A549 (cell line): ENCODE data around the gene PDCL2. TPM values are rescaled to one million over a fixed set of nuclear protein-coding genes. Genes with fewer than 3 reads are reported as not detected.

Source experiments
- ATAC-seq, 2 experiments: fragments of 200-7000 bp in 1 of 2; fragments of >200 bp in 1 of 2; cut with Nextera tagmentation in 1 of 2; cut with Tn5 transposase in 1 of 2; 3 replicates each; pipeline versions ENCODE4 v1.8.0 to v1.9.1; 2018 to 2020; ENCODE audit warnings: mild to moderate bottlenecking in 1 of 2, moderate library complexity in 1 of 2
- CTCF ChIA-PET: fragments of 300-600 bp; sonication (Branson Sonifier 250); formaldehyde crosslinking; extraction: SDS; loops from one replicate; lab custom pipeline; 2021; ENCODE audit warnings: antibody characterized with exemption, inconsistent platforms; lab: Yijun Ruan, JAX
- POLR2A ChIA-PET: fragments of 350-600 bp; formaldehyde crosslinking; extraction: SDS; loops from one replicate; lab custom pipeline; 2021; ENCODE audit warnings: antibody characterized with exemption, inconsistent platforms; lab: Yijun Ruan, JAX
- DNase-seq, 2 experiments: peaks; one replicate each; pipeline versions ENCODE4 v3.0.0 to v3.0.0-alpha.2; 2011 to 2016; ENCODE audit warnings: low read depth in 1 of 2, low spot score in 1 of 2
- FAIRE-seq: peaks from 2 replicates; lab custom pipeline; 2011; peaks lifted over from hg19 to GRCh38; lab: Jason Lieb, UNC
- H3K27ac ChIP-seq, 2 experiments: fragments of >200 bp; sonication (Bioruptor Twin); formaldehyde crosslinking; 3 replicates each; pipeline ENCODE4 v1.5.1; 2016 to 2017
- H3K4me1 ChIP-seq: fragments of >200 bp; sonication (Bioruptor Twin); formaldehyde crosslinking; 3 replicates; pipeline ENCODE4 v1.6.1; 2016
- H3K4me2 ChIP-seq: fragments of >200 bp; sonication (Bioruptor Twin); formaldehyde crosslinking; 3 replicates; pipeline ENCODE4 v1.6.1; 2016
- H3K4me3 ChIP-seq: fragments of >200 bp; sonication (Bioruptor Twin); formaldehyde crosslinking; 3 replicates; pipeline ENCODE4 v1.5.1; 2016
- H3K9me3 ChIP-seq: fragments of >200 bp; sonication (Bioruptor Twin); formaldehyde crosslinking; 3 replicates; pipeline ENCODE4 v1.6.1; 2016
- BCL3 ChIP-seq: fragments of >200 bp; sonication (Bioruptor Twin); formaldehyde crosslinking; IDR thresholded peaks from 3 replicates; pipeline ENCODE4 v1.6.1; 2016
- CBX2 ChIP-seq: fragments of 200-600 bp; sonication (generic); IDR thresholded peaks from 2 replicates; pipeline ENCODE4 v1.6.1; 2016; ENCODE audit warnings: low read depth, mild to moderate bottlenecking, borderline replicate concordance
- CEBPB ChIP-seq, 2 experiments: fragments of >200 bp in 1 of 2; sonication (Bioruptor Twin) in 1 of 2; formaldehyde crosslinking in 1 of 2; IDR thresholded peaks; 2 replicates each; pipeline ENCODE4 v1.6.1; 2012 to 2016
- CHD4 ChIP-seq: fragments of 200-600 bp; sonication (generic); IDR thresholded peaks from 2 replicates; pipeline ENCODE4 v1.6.1; 2016; ENCODE audit warnings: antibody characterized with exemption, mild to moderate bottlenecking, borderline replicate concordance
- FOSL2 ChIP-seq, 2 experiments: fragments of 450-650 bp in 1 of 2; fragments of >200 bp in 1 of 2; sonication (Bioruptor Twin) in 1 of 2; formaldehyde crosslinking; IDR thresholded peaks; 2 replicates each; pipeline versions ENCODE4 v1.5.0 to v1.6.1; 2016 to 2020; ENCODE audit warnings: mild to moderate bottlenecking in 1 of 2, moderate library complexity in 1 of 2
- FOXS1 ChIP-seq: fragments of 250-450 bp; sonication (Bioruptor Pico); IDR thresholded peaks from 2 replicates; pipeline ENCODE4 v1.5.0; 2020; ENCODE audit warnings: mild to moderate bottlenecking, moderate library complexity
- HDAC2 ChIP-seq: fragments of 200-600 bp; sonication (generic); IDR thresholded peaks from 2 replicates; pipeline ENCODE4 v1.6.1; 2016
- HES2 ChIP-seq: fragments of >200 bp; sonication (Bioruptor Twin); formaldehyde crosslinking; IDR thresholded peaks from 2 replicates; pipeline ENCODE4 v1.6.1; 2016
- HMGXB4 ChIP-seq: fragments of 250-450 bp; sonication (Bioruptor Pico); IDR thresholded peaks from 2 replicates; pipeline ENCODE4 v1.5.0; 2021; ENCODE audit warnings: mild to moderate bottlenecking, moderate library complexity, borderline replicate concordance
- NPAS2 ChIP-seq: fragments of 250-450 bp; sonication (Bioruptor Pico); IDR thresholded peaks from 2 replicates; pipeline ENCODE4 v1.8.0; 2022; ENCODE audit warnings: mild to moderate bottlenecking, moderate library complexity, borderline replicate concordance
- NR3C1 ChIP-seq: fragments of >200 bp; sonication (Bioruptor Twin); formaldehyde crosslinking; IDR thresholded peaks from 3 replicates; pipeline ENCODE4 v1.6.1; 2017
- PBX3 ChIP-seq: IDR thresholded peaks from 2 replicates; pipeline ENCODE4 v1.6.1; 2012
- PHF8 ChIP-seq: fragments of 200-600 bp; sonication (generic); IDR thresholded peaks from 2 replicates; pipeline ENCODE4 v1.6.1; 2016; ENCODE audit warnings: low read depth, mild to moderate bottlenecking, antibody characterized with exemption, moderate library complexity, borderline replicate concordance
- REST ChIP-seq: fragments of 200-600 bp; sonication (generic); IDR thresholded peaks from 2 replicates; pipeline ENCODE4 v1.6.1; 2016; ENCODE audit warnings: antibody characterized with exemption, mild to moderate bottlenecking, moderate library complexity
- RNF2 ChIP-seq: fragments of 200-600 bp; sonication (generic); IDR thresholded peaks from 2 replicates; pipeline ENCODE4 v1.6.1; 2016; ENCODE audit warnings: low read depth, mild to moderate bottlenecking, antibody characterized with exemption, moderate library complexity, borderline replicate concordance
- SMC3 ChIP-seq: fragments of >200 bp; sonication (Bioruptor Twin); formaldehyde crosslinking; IDR thresholded peaks from 3 replicates; pipeline ENCODE4 v1.6.1; 2018; ENCODE audit warnings: inconsistent platforms
- ZNF302 ChIP-seq: fragments of 250-450 bp; sonication (Bioruptor Pico); IDR thresholded peaks from 2 replicates; pipeline ENCODE4 v1.9.0; 2021; ENCODE audit warnings: inconsistent platforms, mild to moderate bottlenecking, moderate library complexity
- WGBS: methylation state at CpG from one replicate; pipeline ENCODE4 v1.1.6; 2017; ENCODE audit errors: missing lambda C conversion rate; 5-methylcytosine and 5-hydroxymethylcytosine counted together
- polyA plus RNA-seq, 4 experiments: library from polyadenylated mRNA; depleted of rRNA in 3 of 4; stranded (reverse); fragments of >200 nt; fragmentation: RNase III in 1 of 4; extraction: RNeasy Plus Mini Kit Qiagen cat#74134 plus additional on column Dnase treatment in 1 of 4; gene quantifications; 2 replicates in 3 of 4; 3 replicates in 1 of 4; pipeline ENCODE4 v1.2.3, GENCODE V29; 2011 to 2017

PDCL2 gene
- polyA plus RNA-seq, 2 of the 4 experiments (the other 2 are of a cell fraction) = not detected

GRCh38 chr4:55517526-55518229 is 74.4 kb downstream of the PDCL2 start:
- TF ChIP-seq PBX3 = no peak
- no peak for TF ChIP-seq NPAS2 (CRISPR knock-in tag)
- no peak for TF ChIP-seq REST
- TF ChIP-seq HMGXB4 = no peak
- TF ChIP-seq HES2 = no peak
- no peak for TF ChIP-seq HDAC2
- TF ChIP-seq RNF2 = no peak
- TF ChIP-seq PHF8 = no peak
- no peak for TF ChIP-seq CEBPB (IDR thresholded peaks at IDR 0.05)
- TF ChIP-seq CBX2 = no peak
- no peak for TF ChIP-seq FOSL2 (IDR thresholded peaks at IDR 0.05)
- TF ChIP-seq FOSL2 (CRISPR knock-in tag; IDR thresholded peaks at IDR 0.05) = no peak
- no peak for TF ChIP-seq CHD4
- no peak for TF ChIP-seq FOXS1
- no peak for TF ChIP-seq NR3C1
- no peak for TF ChIP-seq SMC3
- TF ChIP-seq BCL3 = no peak
- TF ChIP-seq ZNF302 = no peak
- Histone ChIP-seq H3K4me2 (no peak overlapping the region), H3K4me1 (0 out of 3 replicates have a peak, but pooled peaks cover 4% of the 10 kb centered on the region), H3K27ac (no peak overlapping the region), H3K4me3 (no peak overlapping the region), H3K9me3 (no peaks in the 10 kb centered on the region)
- 95% methylated on average over 2 of the region's 2 CpGs for WGBS
- no peak for DNase-seq
- no peak for FAIRE-seq
- CTCF ChIA-PET = no interaction called here
- ATAC-seq = no peak
- POLR2A ChIA-PET = no interaction called here
